ENCODE data around the gene HSD17B11.
"Not testable (repeated sequence)": the region's sequence is repeated elsewhere in the genome, so short reads cannot be mapped to it uniquely, and the experiment has no call there.

The HSD17B11 gene

GRCh38 chr4:87403732-87404131 is 12.7 kb upstream of the HSD17B11 start:
- not testable (repeated sequence) for DNase-seq

DNA sequence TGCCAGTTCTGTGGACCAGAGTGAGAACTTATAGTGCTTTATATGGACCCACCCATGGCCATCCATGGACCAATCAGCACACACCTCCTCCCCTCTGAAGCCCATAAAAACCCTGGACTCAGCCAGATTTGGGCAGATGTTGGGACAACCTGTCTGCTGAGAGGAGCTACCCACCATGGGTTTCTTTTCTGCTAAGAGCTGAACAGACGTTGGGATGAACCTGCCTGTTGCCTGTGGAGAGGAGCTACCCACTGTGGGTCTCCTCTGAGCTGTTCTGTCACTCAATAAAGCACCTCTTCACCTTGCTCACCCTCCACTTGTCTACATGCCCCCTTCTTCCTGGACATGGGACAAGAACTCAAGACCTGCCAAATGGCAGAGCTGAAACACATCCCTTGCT is 9.0 kb upstream of the HSD17B11 start:
- no peak for DNase-seq

GRCh38 chr4:87399148-87399547 is 8.2 kb upstream of the HSD17B11 start:
- no peak for DNase-seq

DNA sequence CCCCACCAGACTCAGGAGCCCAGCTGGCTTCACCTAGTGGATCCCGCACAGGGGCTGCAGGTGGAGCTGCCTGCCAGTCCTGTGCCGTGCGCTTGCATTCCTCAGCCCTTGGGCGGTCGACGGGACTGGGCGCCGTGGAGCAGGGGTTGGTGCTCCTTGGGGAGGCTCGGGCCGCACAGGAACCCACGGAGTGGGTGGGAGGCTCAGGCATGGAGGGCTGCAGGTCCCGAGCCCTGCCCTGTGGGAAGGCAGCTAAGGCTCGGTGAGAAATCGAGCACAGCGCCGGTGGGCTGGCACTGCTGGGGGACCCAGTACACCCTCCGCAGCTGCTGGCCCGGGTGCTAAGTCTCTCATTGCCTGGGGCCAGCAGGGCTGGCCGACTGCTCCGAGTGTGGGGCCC is 4.9 kb upstream of the HSD17B11 start:
- DNase-seq: not testable (repeated sequence)

- not testable (repeated sequence) for DNase-seq
These were observed 4.1 kb upstream of the HSD17B11 start for GRCh38 chr4:87395073-87395472.

- no peak for DNase-seq
These were observed 1.2 kb upstream of the HSD17B11 start for GRCh38 chr4:87392183-87392582.

GRCh38 chr4:87391576-87392054 is 627 bp upstream of the HSD17B11 start:
- DNase-seq: no peak

DNA sequence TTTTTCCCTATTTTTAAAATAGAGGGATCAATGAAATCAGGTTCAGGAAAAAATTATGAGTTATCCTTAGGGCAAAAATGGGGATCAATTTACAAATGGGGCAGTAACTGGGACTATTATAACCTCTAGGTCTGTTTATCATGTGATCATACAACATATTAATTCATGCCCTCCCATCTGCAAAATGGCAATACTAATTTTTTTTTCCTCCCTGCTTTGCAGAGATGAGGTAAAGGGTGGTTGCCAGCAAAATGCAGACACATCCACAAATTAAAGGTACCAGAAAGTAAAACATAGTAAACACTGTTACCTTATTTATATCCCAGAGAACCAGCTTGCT is 467 bp downstream of the HSD17B11 start:
- no peak for DNase-seq

GRCh38 chr4:87390055-87390454 is 933 bp downstream of the HSD17B11 start:
- DNase-seq: not testable (repeated sequence)

GRCh38 chr4:87388901-87389300 is 2.1 kb downstream of the HSD17B11 start:
- DNase-seq: no peak

- DNase-seq: no peak
These were observed 3.8 kb downstream of the HSD17B11 start for GRCh38 chr4:87387237-87387636.

GRCh38 chr4:87384466-87385132 is 6.4 kb downstream of the HSD17B11 start:
- DNase-seq: not testable (repeated sequence)

DNA sequence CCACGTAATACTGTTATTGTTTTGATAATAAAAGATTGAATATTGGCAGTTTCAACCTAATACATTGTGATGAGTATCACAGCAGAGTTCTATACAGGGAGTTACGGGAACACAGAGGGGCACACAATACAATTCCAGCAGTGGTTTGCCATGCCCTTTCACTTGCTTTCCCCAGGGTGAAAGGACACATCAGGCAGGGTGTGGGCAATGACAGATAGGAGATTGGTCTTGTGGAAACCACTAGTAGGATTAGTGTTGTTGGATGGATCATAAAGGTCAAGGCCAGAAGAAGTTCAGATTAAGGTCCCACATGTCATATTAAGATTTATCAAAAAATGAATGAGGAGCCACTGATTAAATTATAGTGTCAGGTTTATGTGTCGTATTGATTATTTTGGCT is 8.1 kb downstream of the HSD17B11 start:
- no peak for DNase-seq

DNA sequence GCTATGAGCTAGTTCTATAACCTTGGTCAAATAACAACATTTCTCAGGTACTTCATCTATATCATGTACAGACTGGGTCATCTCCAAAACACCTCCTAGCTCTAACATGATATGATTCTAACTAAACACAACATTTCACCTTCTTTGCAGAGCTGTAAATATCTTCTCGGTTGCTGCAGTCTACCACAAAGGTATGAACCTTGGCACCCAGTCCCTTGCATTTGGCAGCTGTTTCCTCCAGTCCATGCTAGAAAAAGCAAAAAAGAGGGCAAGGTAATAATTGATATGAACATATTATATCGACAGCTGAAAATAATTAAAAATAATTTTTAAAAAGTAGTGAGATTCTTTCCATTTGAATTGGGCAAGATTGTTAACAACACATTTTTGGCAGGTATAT is 8.9 kb downstream of the HSD17B11 start:
- DNase-seq: no peak

GRCh38 chr4:87377816-87378215 is 13.2 kb downstream of the HSD17B11 start:
- no peak for DNase-seq

DNA sequence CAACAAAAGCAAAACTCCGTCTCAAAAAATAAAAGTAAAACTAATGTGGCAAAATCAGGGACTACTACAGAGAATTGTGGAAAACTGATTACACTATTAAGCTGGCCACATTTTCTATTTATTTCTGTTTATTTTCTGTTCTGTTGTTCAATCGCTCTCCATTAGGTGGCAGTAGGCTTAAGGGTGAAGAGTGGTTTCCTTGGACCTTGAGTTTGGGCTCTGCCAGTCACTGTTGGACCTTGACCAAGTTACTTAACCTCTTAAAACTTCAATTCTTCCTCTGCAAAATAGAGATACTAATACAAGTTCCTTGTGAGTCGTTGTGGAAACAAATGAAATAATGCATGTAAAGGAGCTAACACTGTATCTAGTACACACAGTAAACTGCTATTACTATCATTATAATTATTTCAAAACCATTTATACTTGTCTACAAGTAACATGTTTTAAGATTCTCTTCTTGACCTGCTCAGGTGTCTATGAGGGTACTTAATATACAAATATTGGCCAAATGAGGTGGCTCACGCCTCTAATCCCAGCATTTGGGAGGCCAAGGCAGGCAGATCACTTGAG is 15.2 kb downstream of the HSD17B11 start:
- no peak for DNase-seq

GRCh38 chr4:87370068-87370467 is 20.9 kb downstream of the HSD17B11 start:
- no peak for DNase-seq

GRCh38 chr4:87366521-87367162 is 24.3 kb downstream of the HSD17B11 start:
- no peak for DNase-seq

DNA sequence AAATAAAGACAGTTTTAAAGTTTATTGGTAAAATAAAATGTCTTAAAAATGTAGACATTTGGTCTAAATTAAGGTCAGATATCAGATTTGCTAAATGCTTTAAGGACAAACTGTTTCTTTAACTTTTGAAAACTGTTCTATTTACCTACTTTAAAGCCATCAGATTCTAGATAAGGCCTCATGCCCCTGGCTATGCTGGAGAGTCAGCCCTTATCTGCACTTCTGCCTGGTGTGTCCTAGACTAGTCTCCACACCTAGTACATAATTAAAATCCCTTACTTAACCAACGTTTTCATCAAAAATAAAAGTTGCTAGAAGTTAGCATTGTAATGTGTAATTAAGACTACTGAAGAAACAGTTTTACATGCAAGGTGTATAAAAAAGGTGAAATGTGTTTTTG is 25.6 kb downstream of the HSD17B11 start:
- no peak for DNase-seq

DNA sequence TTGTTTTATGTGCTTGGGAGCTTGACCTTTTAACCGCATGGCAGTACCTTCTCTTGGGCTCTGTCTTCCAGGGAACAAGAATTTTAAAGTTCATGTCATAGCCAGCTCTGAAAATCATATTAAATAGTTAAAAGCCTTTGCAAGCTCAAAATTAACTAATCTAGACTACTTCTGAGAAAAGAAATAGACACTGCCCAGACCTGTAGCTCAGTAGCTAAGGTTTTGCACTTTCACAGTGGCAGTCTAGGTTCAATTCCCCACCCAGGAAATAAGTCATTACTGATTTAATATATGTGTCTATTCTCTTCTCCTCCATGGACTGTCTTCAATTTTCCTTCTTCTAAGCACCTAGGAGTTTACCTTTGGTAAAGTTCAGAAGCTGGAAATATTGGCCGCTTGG is 27.4 kb downstream of the HSD17B11 start:
- no peak for DNase-seq

DNA sequence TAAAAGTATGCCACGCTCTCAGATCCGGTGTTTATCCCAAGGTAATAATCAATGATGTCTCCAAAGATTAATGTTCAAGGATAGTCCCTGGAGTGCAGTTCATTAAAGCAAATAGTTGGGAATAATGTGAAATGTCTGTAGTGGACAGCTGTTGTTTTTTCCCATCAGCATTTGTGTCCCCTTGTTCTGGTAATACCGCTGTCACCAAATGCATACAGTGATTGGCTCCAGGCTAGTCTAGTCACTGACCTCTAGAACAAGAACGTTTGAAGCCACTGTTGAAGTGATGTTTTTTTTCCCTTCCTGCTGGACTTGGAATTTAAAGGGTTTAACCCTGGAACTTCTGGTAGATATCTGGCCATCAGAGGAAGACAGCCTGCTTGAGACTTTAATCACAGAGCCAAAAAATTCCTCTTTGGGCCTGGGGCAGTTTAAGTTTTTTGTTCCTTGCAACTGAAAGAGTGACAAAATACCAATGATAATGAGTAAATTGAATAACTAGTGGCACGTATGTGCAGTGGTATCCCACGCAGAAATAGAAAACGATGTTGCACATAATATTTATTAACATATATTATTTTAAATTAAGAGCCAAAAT is 30.6 kb downstream of the HSD17B11 start:
- DNase-seq: no peak

- no peak for DNase-seq
These were observed 31.7 kb downstream of the HSD17B11 start for GRCh38 chr4:87359258-87359657.

DNA sequence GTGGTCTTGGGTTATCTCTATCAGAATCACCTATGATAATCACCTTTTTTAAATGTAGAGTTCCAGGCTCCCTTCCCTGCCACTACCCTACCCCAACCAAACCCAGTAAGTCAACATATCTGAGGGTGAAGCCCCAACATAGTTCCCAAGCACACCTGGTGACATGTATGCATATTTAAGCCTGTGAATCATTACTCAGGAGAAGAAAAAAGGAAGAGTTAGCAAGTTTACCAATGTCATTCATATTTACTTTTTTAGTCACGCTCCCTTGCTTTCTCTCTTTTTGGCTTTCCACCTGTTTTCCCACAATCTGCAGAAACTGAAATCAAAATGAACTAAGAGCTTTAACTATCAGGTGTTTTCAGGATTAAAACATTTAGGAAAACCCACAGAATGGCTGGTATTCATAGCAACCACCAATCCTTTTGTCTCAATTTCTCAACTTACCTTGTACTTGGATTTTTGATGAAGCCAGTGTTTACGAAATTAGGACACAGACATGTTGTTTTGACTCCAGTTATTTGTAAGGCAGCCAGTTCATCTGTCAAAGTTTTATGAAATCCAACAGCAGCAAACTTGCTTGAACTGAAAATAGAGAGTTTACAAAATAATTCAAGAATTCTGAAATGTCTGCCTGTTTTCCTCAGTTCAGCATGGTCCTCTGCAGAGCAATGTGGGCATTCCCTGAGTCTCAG is 34.0 kb downstream of the HSD17B11 start:
- no peak for DNase-seq
